ENCODE data around the gene RALGPS1.

Gene RALGPS1

GRCh38 chr9:127053960-127054359 is 139.4 kb downstream of the RALGPS1 start:
- DNase-seq (ENCODE audit: low read depth) = no peak

GRCh38 chr9:127055745-127056402 is 141.3 kb downstream of the RALGPS1 start:
- no peak for DNase-seq (ENCODE audit: low read depth)

GRCh38 chr9:127056446-127056845 is 141.9 kb downstream of the RALGPS1 start:
- DNase-seq (ENCODE audit: low read depth) = no peak

- DNase-seq (ENCODE audit: low read depth) = no peak
These were observed 143.5 kb downstream of the RALGPS1 start for GRCh38 chr9:127058011-127058644.

- no peak for DNase-seq (ENCODE audit: low read depth)
These were observed 144.1 kb downstream of the RALGPS1 start for GRCh38 chr9:127058645-127059021.

- no peak for DNase-seq (ENCODE audit: low read depth)
These were observed 144.4 kb downstream of the RALGPS1 start for GRCh38 chr9:127059030-127059429.

- no peak for DNase-seq (ENCODE audit: low read depth)
These were observed 145.3 kb downstream of the RALGPS1 start for GRCh38 chr9:127059765-127060361.

GRCh38 chr9:127061411-127061810 is 146.8 kb downstream of the RALGPS1 start:
- no peak for DNase-seq (ENCODE audit: low read depth)

GRCh38 chr9:127064335-127064734 is 149.8 kb downstream of the RALGPS1 start:
- no peak for DNase-seq (ENCODE audit: low read depth)

- no peak for DNase-seq (ENCODE audit: low read depth)
These were observed 151.0 kb downstream of the RALGPS1 start for GRCh38 chr9:127065592-127065991.

- no peak for DNase-seq (ENCODE audit: low read depth)
These were observed 151.7 kb downstream of the RALGPS1 start for GRCh38 chr9:127066060-127066850.

- no peak for DNase-seq (ENCODE audit: low read depth)
These were observed 152.2 kb downstream of the RALGPS1 start for GRCh38 chr9:127066851-127067136.

- DNase-seq (ENCODE audit: low read depth) = no peak
These were observed 153.1 kb downstream of the RALGPS1 start for GRCh38 chr9:127067603-127068220.

- DNase-seq (ENCODE audit: low read depth) = no peak
These were observed 160.3 kb downstream of the RALGPS1 start for GRCh38 chr9:127074561-127075548.

- no peak for DNase-seq (ENCODE audit: low read depth)
These were observed 161.2 kb downstream of the RALGPS1 start for GRCh38 chr9:127075624-127076372.

GRCh38 chr9:127076860-127077643 is 162.5 kb downstream of the RALGPS1 start:
- DNase-seq (ENCODE audit: low read depth) = no peak

GRCh38 chr9:127077644-127077946 is 163.0 kb downstream of the RALGPS1 start:
- DNase-seq (ENCODE audit: low read depth) = no peak

- DNase-seq (ENCODE audit: low read depth) = no peak
These were observed 163.8 kb downstream of the RALGPS1 start for GRCh38 chr9:127078336-127078735.

GRCh38 chr9:127078988-127079387 is 164.4 kb downstream of the RALGPS1 start:
- DNase-seq (ENCODE audit: low read depth) = no peak
